HCT116 (cell line): ENCODE results near the gene SESN3. TPM values are rescaled to one million over a fixed set of nuclear protein-coding genes. Genes with fewer than 3 reads are reported as not detected.

Experiments used
- ATAC-seq: fragments of 200-7000 bp; cut with Tn5 transposase; 2 replicates; pipeline ENCODE4 v1.9.1; 2020; ENCODE audit warnings: mild to moderate bottlenecking, moderate library complexity
- BruUV-seq: library from RNA; stranded (reverse); fragments of 400-500 nt; replicated peaks from 2 replicates; lab custom pipeline; 2021; lab: Mats Ljungman, UMichigan
- CTCF ChIA-PET: fragments of 300-600 bp; sonication (Branson Sonifier 250); formaldehyde crosslinking; loops from one replicate; lab custom pipeline; 2021; ENCODE audit warnings: antibody characterized with exemption; lab: Charles Lee
- POLR2A ChIA-PET: fragments of 300-600, 350-600 bp; sonication (Branson Sonifier 250); formaldehyde crosslinking; loops from one replicate; lab custom pipeline; 2021; ENCODE audit warnings: antibody characterized with exemption; lab: Charles Lee
- RAD21 ChIA-PET, 2 experiments: fragments of 300-600 bp; sonication (Branson Sonifier 250); formaldehyde crosslinking; loops; one replicate each; lab custom pipeline; 2023; ENCODE audit warnings: low total read pairs in 2 of 2; ENCODE audit not compliant: uncharacterized antibody in 2 of 2, unreplicated experiment in 2 of 2, low non-redundant PET in 1 of 2; lab: Charles Lee
- DNase-seq: peaks from one replicate; pipeline ENCODE4 v3.0.0-alpha.2; 2010; ENCODE audit warnings: low read depth, low spot score
- H2AFZ ChIP-seq: fragments of 200-600 bp; shearing (Covaris generic), sonication (generic); 2 replicates; pipeline ENCODE4 v1.6.1; 2017; ENCODE audit warnings: low read depth, mixed run types, mixed read lengths, antibody characterized with exemption, low read length; ENCODE audit not compliant: poor library complexity, severe bottlenecking
- H3K27ac ChIP-seq: 2 replicates; pipeline ENCODE4 v1.5.1; 2012; ENCODE audit warnings: low read depth, low read length
- H3K27me3 ChIP-seq: fragments of 200-600 bp; sonication (generic); 2 replicates; pipeline ENCODE4 v1.6.1; 2016; ENCODE audit warnings: mixed run types, low read length, mixed read lengths; ENCODE audit not compliant: insufficient read depth
- H3K36me3 ChIP-seq, 2 experiments: fragments of 200-500 bp in 1 of 2; fragments of 200-600 bp in 1 of 2; sonication (Bioruptor generic) in 1 of 2; sonication (generic) in 1 of 2; 2 replicates each; pipeline versions ENCODE4 v1.5.1 to v1.6.1; 2014 to 2016; ENCODE audit warnings: low read length in 2 of 2, inconsistent platforms in 1 of 2, mixed read lengths in 1 of 2, mixed run types in 1 of 2; ENCODE audit not compliant: insufficient read depth in 2 of 2, control insufficient read depth in 1 of 2
- H3K4me1 ChIP-seq, 2 experiments: fragments of 200-600 bp in 1 of 2; sonication (generic) in 1 of 2; 2 replicates each; pipeline versions ENCODE4 v1.5.1 to v1.6.1; 2012 to 2017; ENCODE audit warnings: low read length in 2 of 2, inconsistent platforms in 1 of 2, mild to moderate bottlenecking in 1 of 2, mixed read lengths in 1 of 2, mixed run types in 1 of 2, moderate library complexity in 1 of 2; ENCODE audit not compliant: insufficient read depth in 2 of 2, control insufficient read depth in 1 of 2
- H3K4me2 ChIP-seq: fragments of 200-600 bp; sonication (generic); 2 replicates; pipeline ENCODE4 v1.6.1; 2017; ENCODE audit warnings: mixed run types, low read length, mixed read lengths
- H3K4me3 ChIP-seq, 2 experiments: fragments of 200-600 bp in 1 of 2; sonication (generic) in 1 of 2; replicated peaks in 1 of 2; 2 replicates each; pipeline ENCODE4 v1.5.1; 2011 to 2016; ENCODE audit warnings: low read length in 2 of 2, control low read depth in 1 of 2, low read depth in 1 of 2, mild to moderate bottlenecking in 1 of 2, mixed read lengths in 1 of 2, mixed run types in 1 of 2
- H3K79me2 ChIP-seq: fragments of 200-600 bp; sonication (generic); 2 replicates; pipeline ENCODE4 v1.6.1; 2017; ENCODE audit warnings: mild to moderate bottlenecking, mixed run types, low read length, moderate library complexity, mixed read lengths; ENCODE audit not compliant: insufficient read depth
- H3K9ac ChIP-seq: fragments of 200-600 bp; sonication (generic); 2 replicates; pipeline ENCODE4 v1.6.1; 2016; ENCODE audit warnings: low read length, mixed read lengths
- H3K9me2 ChIP-seq: fragments of 200-600 bp; sonication (generic), shearing (Covaris generic); 2 replicates; pipeline ENCODE4 v1.6.1; 2017; ENCODE audit warnings: mixed run types, mild to moderate bottlenecking, moderate library complexity; ENCODE audit not compliant: insufficient read depth
- H3K9me3 ChIP-seq, 2 experiments: fragments of 200-500 bp in 1 of 2; fragments of 200-600 bp in 1 of 2; sonication (Bioruptor generic) in 1 of 2; sonication (generic) in 1 of 2; 2 replicates each; pipeline ENCODE4 v1.6.1; 2014 to 2017; ENCODE audit warnings: low read length in 2 of 2, mixed read lengths in 2 of 2, inconsistent platforms in 1 of 2, low read depth in 1 of 2, mild to moderate bottlenecking in 1 of 2, mixed run types in 1 of 2, moderate library complexity in 1 of 2; ENCODE audit not compliant: control insufficient read depth in 1 of 2, insufficient read depth in 1 of 2
- H4K20me1 ChIP-seq: fragments of 200-600 bp; sonication (generic), shearing (Covaris generic); 2 replicates; pipeline ENCODE4 v1.6.1; 2017; ENCODE audit warnings: mixed run types, mild to moderate bottlenecking, moderate library complexity; ENCODE audit not compliant: insufficient read depth
- CBX3 ChIP-seq: IDR thresholded peaks from 2 replicates; pipeline ENCODE4 v1.6.1; 2012; ENCODE audit warnings: low read depth
- CEBPB ChIP-seq: IDR thresholded peaks from 2 replicates; pipeline ENCODE4 v1.6.1; 2012; ENCODE audit warnings: low read depth
- CTCF ChIP-seq, 3 experiments: fragments of 200-600 bp in 1 of 3; sonication (generic) in 1 of 3; IDR thresholded peaks in 2 of 3; conservative IDR thresholded peaks in 1 of 3; 2 replicates each; pipeline ENCODE4 v1.5.1; 2012 to 2017; ENCODE audit warnings: low read depth in 2 of 3, low read length in 2 of 3, antibody characterized with exemption in 1 of 3, borderline replicate concordance in 1 of 3, control low read depth in 1 of 3, mild to moderate bottlenecking in 1 of 3, mixed read lengths in 1 of 3, mixed run types in 1 of 3, moderate library complexity in 1 of 3; ENCODE audit not compliant: insufficient read depth in 1 of 3
- EGR1 ChIP-seq: IDR thresholded peaks from 2 replicates; pipeline ENCODE4 v1.6.1; 2012; ENCODE audit warnings: low read depth
- ELF1 ChIP-seq: IDR thresholded peaks from 2 replicates; pipeline ENCODE4 v1.6.1; 2012; ENCODE audit warnings: low read depth, borderline replicate concordance
- EZH2 ChIP-seq: fragments of 200-600 bp; sonication (generic); IDR thresholded peaks from 2 replicates; pipeline ENCODE4 v1.6.1; 2017; ENCODE audit warnings: antibody characterized with exemption, mixed run types
- FOSL1 ChIP-seq: IDR thresholded peaks from 2 replicates; pipeline ENCODE4 v1.6.1; 2012; ENCODE audit warnings: low read depth
- JUND ChIP-seq: IDR thresholded peaks from 2 replicates; pipeline ENCODE4 v1.6.1; 2012
- MAX ChIP-seq: IDR thresholded peaks from 2 replicates; pipeline ENCODE4 v1.6.1; 2012
- POLR2A ChIP-seq: IDR thresholded peaks from 2 replicates; pipeline ENCODE4 v1.7.0; 2011; ENCODE audit warnings: borderline replicate concordance; ENCODE audit not compliant: insufficient read depth, insufficient read length; ENCODE audit errors: extremely low read depth
- RAD21 ChIP-seq: IDR thresholded peaks from 2 replicates; pipeline ENCODE4 v1.6.1; 2012; ENCODE audit warnings: low read depth, mild to moderate bottlenecking
- REST ChIP-seq: IDR thresholded peaks from 2 replicates; pipeline ENCODE4 v1.6.1; 2012; ENCODE audit warnings: low read depth
- SIN3A ChIP-seq: IDR thresholded peaks from 2 replicates; pipeline ENCODE4 v1.6.1; 2012; ENCODE audit warnings: low read depth
- SP1 ChIP-seq: IDR thresholded peaks from 2 replicates; pipeline ENCODE4 v1.6.1; 2012; ENCODE audit warnings: low read depth
- TCF7L2 ChIP-seq: IDR thresholded peaks from 2 replicates; pipeline ENCODE4 v1.7.0; 2011; ENCODE audit warnings: borderline replicate concordance, inconsistent platforms; ENCODE audit not compliant: insufficient read depth, insufficient read length; ENCODE audit errors: extremely low read depth
- ZBTB33 ChIP-seq: IDR thresholded peaks from 2 replicates; pipeline ENCODE4 v1.6.1; 2011; ENCODE audit warnings: mild to moderate bottlenecking, low read length, moderate library complexity; ENCODE audit not compliant: insufficient replicate concordance; ENCODE audit errors: extremely low read depth
- ZFX ChIP-seq: fragments of 450-650 bp; IDR thresholded peaks from 2 replicates; pipeline ENCODE4 v1.6.1; 2017
- ZNF274 ChIP-seq: fragments of 200-500 bp; sonication (Bioruptor generic); IDR thresholded peaks from 2 replicates; pipeline ENCODE4 v1.6.1; 2014; ENCODE audit warnings: mild to moderate bottlenecking, low read depth, low read length, inconsistent platforms
- intact Hi-C: fragments of 100-400 bp; cut with micrococcal nuclease; formaldehyde crosslinking; loops from 2 replicates; pipeline ENCODE4 v1.10.0; 2022
- total RNA-seq: library from RNA; stranded (reverse); gene quantifications from one replicate; pipeline ENCODE4 v1.2.1, GENCODE V29; 2021; ENCODE audit not compliant: unreplicated experiment

SESN3 gene
- total RNA-seq, 1 experiment from 2014 or later, result 4.2 TPM

- no TSS peak for BruUV-seq
- ChIA-PET CTCF (no interaction called here), POLR2A (no interaction called here)
- Histone ChIP-seq H3K79me2 (no peaks in the 10 kb centered on the region), H3K27ac (no peak overlapping the region), H4K20me1 (no peaks in the 10 kb centered on the region), H3K27me3 (peaks cover 20% of the 10 kb centered on the region; the same call in 1 of the 2 replicates), H3K36me3 (no peaks in the 10 kb centered on the region), H3K4me1 (no peaks in the 10 kb centered on the region), H3K9ac (no peak overlapping the region), H3K9me3 (no peaks in the 10 kb centered on the region), H3K4me2 (no peak overlapping the region), H2AFZ (no peak overlapping the region), H3K9me2 (no peaks in the 10 kb centered on the region)
- no peak for ATAC-seq
- intact Hi-C loops, result no loop called here
- TF ChIP-seq SIN3A, result no peak
- TF ChIP-seq TCF7L2, result no peak
- TF ChIP-seq ZBTB33, result no peak
- TF ChIP-seq CBX3, result no peak
- TF ChIP-seq FOSL1, result no peak
- no peak for TF ChIP-seq EGR1
- no peak for TF ChIP-seq ZFX
- TF ChIP-seq ZNF274, result no peak
- no peak for TF ChIP-seq EZH2
- TF ChIP-seq CTCF (IDR thresholded peaks at IDR 0.05 in 2 of 3, conservative IDR thresholded peaks at IDR 0.05 in 1 of 3; ENCODE audit: borderline replicate concordance in 1 of 3, insufficient read depth in 1 of 3, low read depth in 2 of 3, low read length in 2 of 3), result no peak
- TF ChIP-seq ELF1, result no peak
- no peak for TF ChIP-seq RAD21
- TF ChIP-seq POLR2A, result no peak
- TF ChIP-seq REST, result no peak
- no peak for TF ChIP-seq SP1
- no peak for TF ChIP-seq CEBPB
- TF ChIP-seq JUND, result no peak
- no peak for TF ChIP-seq MAX
- TF ChIP-seq, all 23 proteins: peak for 0
- H3K4me3 ChIP-seq, result no peak overlapping the region
- RAD21 ChIA-PET, result no interaction called here
- DNase-seq, result no peak
These were observed 49.2 kb upstream of the SESN3 start for GRCh38 chr11:95279921-95280868.
